SK-N-SH (cell line): ENCODE data around the gene DNASE1L2. TPM values are rescaled to one million over a fixed set of nuclear protein-coding genes. Genes with fewer than 3 reads are reported as not detected.

Source experiments
- CTCF ChIA-PET: fragments of 300-600, 350-600 bp; formaldehyde crosslinking; extraction: SDS; loops from one replicate; lab custom pipeline; 2021; lab: Yijun Ruan, JAX
- POLR2A ChIA-PET: fragments of 350-600 bp; sonication (Branson Sonifier 250); formaldehyde crosslinking; extraction: SDS; loops from one replicate; lab custom pipeline; 2020; ENCODE audit warnings: antibody characterized with exemption, inconsistent platforms; lab: Yijun Ruan, JAX
- DNase-seq: peaks from one replicate; pipeline ENCODE4 v3.0.0; 2012
- H2AFZ ChIP-seq: fragments of 200-600 bp; sonication (generic); 2 replicates; pipeline ENCODE4 v1.8.1; 2016; ENCODE audit warnings: antibody characterized with exemption, mild to moderate bottlenecking, low read depth
- H3F3A ChIP-seq: fragments of 200-600 bp; sonication (generic); replicated peaks from 2 replicates; pipeline ENCODE3; 2016; ENCODE audit warnings: antibody characterized with exemption, mild to moderate bottlenecking; ENCODE audit not compliant: insufficient read depth
- H3K27ac ChIP-seq, 2 experiments: fragments of 200-500 bp in 1 of 2; fragments of 200-600 bp in 1 of 2; sonication (Bioruptor generic) in 1 of 2; sonication (generic), shearing (Covaris generic) in 1 of 2; 2 replicates each; pipeline versions ENCODE4 v1.5.1 to v1.6.1; 2014 to 2016; ENCODE audit warnings: low read depth in 2 of 2, inconsistent platforms in 1 of 2, low read length in 1 of 2, mild to moderate bottlenecking in 1 of 2, mixed read lengths in 1 of 2
- H3K27me3 ChIP-seq: fragments of 200-600 bp; sonication (generic), shearing (Covaris generic); 2 replicates; pipeline ENCODE4 v1.6.1; 2016; ENCODE audit warnings: mixed run types; ENCODE audit not compliant: insufficient read depth
- H3K36me3 ChIP-seq, 2 experiments: fragments of 200-500 bp in 1 of 2; fragments of 200-600 bp in 1 of 2; sonication (Bioruptor generic) in 1 of 2; sonication (generic) in 1 of 2; replicated peaks in 1 of 2; 2 replicates each; pipeline versions ENCODE3 to v1.5.1; 2014 to 2016; ENCODE audit warnings: low read length in 1 of 2, mild to moderate bottlenecking in 1 of 2; ENCODE audit not compliant: insufficient read depth in 2 of 2, control insufficient read depth in 1 of 2
- H3K4me1 ChIP-seq, 2 experiments: fragments of 200-500 bp in 1 of 2; fragments of 200-600 bp in 1 of 2; sonication (Bioruptor generic) in 1 of 2; sonication (generic), shearing (Covaris generic) in 1 of 2; 2 replicates each; pipeline versions ENCODE4 v1.5.1 to v1.6.1; 2014 to 2016; ENCODE audit warnings: low read depth in 1 of 2, low read length in 1 of 2, mixed run types in 1 of 2; ENCODE audit not compliant: insufficient read depth in 2 of 2, control insufficient read depth in 1 of 2
- H3K4me2 ChIP-seq: fragments of 200-600 bp; sonication (generic), shearing (Covaris generic); 2 replicates; pipeline ENCODE4 v1.6.1; 2017; ENCODE audit warnings: mixed run types
- H3K4me3 ChIP-seq, 2 experiments: fragments of 200-500 bp in 1 of 2; fragments of 200-600 bp in 1 of 2; sonication (Bioruptor generic) in 1 of 2; sonication (generic), shearing (Covaris generic) in 1 of 2; 2 replicates each; pipeline versions ENCODE4 v1.5.1 to v1.8.1; 2014 to 2016; ENCODE audit warnings: low read depth in 2 of 2, inconsistent platforms in 1 of 2, low read length in 1 of 2, mild to moderate bottlenecking in 1 of 2, mixed read lengths in 1 of 2, moderate library complexity in 1 of 2
- H3K79me2 ChIP-seq: fragments of 200-600 bp; sonication (generic); 2 replicates; pipeline ENCODE4 v1.8.1; 2017; ENCODE audit warnings: mild to moderate bottlenecking; ENCODE audit not compliant: insufficient read depth
- H3K9ac ChIP-seq: fragments of 200-600 bp; sonication (generic); 2 replicates; pipeline ENCODE4 v1.6.1; 2017; ENCODE audit warnings: mixed run types
- H3K9me2 ChIP-seq: fragments of 200-600 bp; sonication (generic); 2 replicates; pipeline ENCODE4 v1.6.1; 2017; ENCODE audit warnings: mixed run types
- H3K9me3 ChIP-seq: fragments of 200-600 bp; sonication (generic); 2 replicates; pipeline ENCODE4 v1.6.1; 2017; ENCODE audit warnings: mixed run types, mild to moderate bottlenecking, moderate library complexity
- H4K20me1 ChIP-seq: fragments of 200-600 bp; sonication (generic); 2 replicates; pipeline ENCODE4 v1.6.1; 2017; ENCODE audit warnings: mild to moderate bottlenecking, mixed run types; ENCODE audit not compliant: insufficient read depth
- CHD2 ChIP-seq: fragments of 150-350 bp; IDR thresholded peaks from 2 replicates; pipeline ENCODE4 v1.6.1; 2018; ENCODE audit warnings: low read length; ENCODE audit not compliant: partially characterized antibody
- CTCF ChIP-seq: fragments of 200-600 bp; sonication (generic); IDR thresholded peaks from 2 replicates; pipeline ENCODE4 v1.6.1; 2017; ENCODE audit warnings: antibody characterized with exemption, mild to moderate bottlenecking, moderate library complexity
- EZH2phosphoT487 ChIP-seq: fragments of 200-600 bp; sonication (generic); IDR thresholded peaks from 2 replicates; pipeline ENCODE4 v1.6.1; 2017; ENCODE audit warnings: low read depth, mixed run types, mild to moderate bottlenecking, antibody characterized with exemption, moderate library complexity, borderline replicate concordance
- FOSL2 ChIP-seq: IDR thresholded peaks from 2 replicates; pipeline ENCODE4 v1.4.0; 2012; ENCODE audit warnings: low read depth, mild to moderate bottlenecking, moderate library complexity, borderline replicate concordance
- FOXJ3 ChIP-seq: sonication (generic); formaldehyde crosslinking; IDR thresholded peaks from 2 replicates; pipeline ENCODE4 v1.5.1; 2020; ENCODE audit warnings: mild to moderate bottlenecking, missing genetic modification reagents
- FOXM1 ChIP-seq: IDR thresholded peaks from 2 replicates; pipeline ENCODE4 v1.4.0; 2012; ENCODE audit warnings: low read depth, mild to moderate bottlenecking
- GATA2 ChIP-seq: sonication (generic); formaldehyde crosslinking; IDR thresholded peaks from 2 replicates; pipeline ENCODE4 v1.5.0; 2020; ENCODE audit warnings: mild to moderate bottlenecking, missing genetic modification reagents
- IRF3 ChIP-seq: fragments of 150-350 bp; IDR thresholded peaks from 2 replicates; pipeline ENCODE4 v1.6.1; 2016; ENCODE audit warnings: mild to moderate bottlenecking, low read depth, low read length
- JUND ChIP-seq: IDR thresholded peaks from 2 replicates; pipeline ENCODE4 v1.4.0; 2012
- MEF2A ChIP-seq: IDR thresholded peaks from 2 replicates; pipeline ENCODE4 v1.4.0; 2012; ENCODE audit warnings: low read depth, borderline replicate concordance
- PBX3 ChIP-seq: IDR thresholded peaks from 2 replicates; pipeline ENCODE4; 2012
- RCOR1 ChIP-seq: fragments of 150-350 bp; IDR thresholded peaks from 2 replicates; pipeline ENCODE4 v1.6.1; 2017; ENCODE audit warnings: antibody characterized with exemption, low read length
- RFX5 ChIP-seq: IDR thresholded peaks from 2 replicates; pipeline ENCODE4 v1.6.1; 2012; ENCODE audit warnings: mild to moderate bottlenecking, improper control_type of control experiment, low read length
- RXRA ChIP-seq: IDR thresholded peaks from 2 replicates; pipeline ENCODE4 v1.4.0; 2012; ENCODE audit warnings: low read depth, mild to moderate bottlenecking, borderline replicate concordance
- TAF1 ChIP-seq: IDR thresholded peaks from 2 replicates; pipeline ENCODE4 v1.6.1; 2012; ENCODE audit warnings: low read depth, mild to moderate bottlenecking, low read length, moderate library complexity, borderline replicate concordance
- TCF12 ChIP-seq: IDR thresholded peaks from 2 replicates; pipeline ENCODE4 v1.4.0; 2012
- TEAD4 ChIP-seq: IDR thresholded peaks from 2 replicates; pipeline ENCODE4 v1.4.0; 2012; ENCODE audit warnings: mild to moderate bottlenecking, borderline replicate concordance; ENCODE audit not compliant: insufficient read depth
- USF1 ChIP-seq: IDR thresholded peaks from 2 replicates; pipeline ENCODE4 v1.4.0; 2012; ENCODE audit warnings: low read depth, borderline replicate concordance
- WGBS: methylation state at CpG from one replicate; pipeline ENCODE4 v1.1.6; 2017; ENCODE audit warnings: low lambda C conversion rate; 5-methylcytosine and 5-hydroxymethylcytosine counted together
- polyA plus RNA-seq, 3 experiments: library from polyadenylated mRNA; depleted of rRNA; stranded (reverse); fragments of >200 nt; gene quantifications; 2 replicates each; pipeline ENCODE4 v1.2.3, GENCODE V29; 2012
- small RNA-seq, 7 experiments: library from RNA; depleted of rRNA; stranded (forward); fragments of <200 nt; gene quantifications; one replicate each; pipeline ENCODE3, GENCODE V24; 2012

The DNASE1L2 gene
- polyA plus RNA-seq, 1 of the 3 experiments (the other 2 are of a cell fraction), result 2.5 TPM

- H3K9me3 ChIP-seq, result no peaks in the 10 kb centered on the region
- H3K4me1 ChIP-seq, result no peaks in the 10 kb centered on the region
- H3K36me3 ChIP-seq, result peaks cover 0 to 3% of the 10 kb centered on the region in 2 experiments
- H3K4me2 ChIP-seq, result no peak overlapping the region
- CTCF ChIA-PET, result no interaction called here
- H3K27me3 ChIP-seq, result no peaks in the 10 kb centered on the region
- no peaks in the 10 kb centered on the region for H3K79me2 ChIP-seq
- no peak overlapping the region for H2AFZ ChIP-seq
- no peak overlapping the region for H3K27ac ChIP-seq
- WGBS, result 87% methylated on average over 32 of the region's 35 CpGs
- POLR2A ChIA-PET, result interaction anchor here (1.0 kb wide), 1 partner anchor 8 kb away, joined by 3 read pairs; no protein-coding TSS in a partner anchor
- DNase-seq, result no peak
- no peaks in the 10 kb centered on the region for H4K20me1 ChIP-seq
- no peak for TF ChIP-seq TAF1
- no peak for TF ChIP-seq FOSL2
- TF ChIP-seq RFX5, result no peak
- no peak for TF ChIP-seq RCOR1
- no peak for TF ChIP-seq TCF12
- TF ChIP-seq FOXM1, result no peak
- no peak for TF ChIP-seq EZH2phosphoT487
- no peak for TF ChIP-seq RXRA
- no peak for TF ChIP-seq PBX3
- no peak for TF ChIP-seq MEF2A
- no peak for TF ChIP-seq JUND
- no peak for TF ChIP-seq FOXJ3 (CRISPR knock-in tag)
- TF ChIP-seq TEAD4, result no peak
- no peak for TF ChIP-seq CHD2
- no peak for TF ChIP-seq USF1
- TF ChIP-seq IRF3, result no peak
- no peak for TF ChIP-seq GATA2 (CRISPR knock-in tag)
- TF ChIP-seq CTCF, result no peak
- H3K9me2 ChIP-seq, result no peaks in the 10 kb centered on the region
- H3K9ac ChIP-seq, result no peak overlapping the region
- H3K4me3 ChIP-seq, result no peak overlapping the region
- no peaks in the 10 kb centered on the region for H3F3A ChIP-seq
These were observed 51.8 kb downstream of the DNASE1L2 start for GRCh38 chr16:2287916-2288547.

Small RNA genes lying within 50 kb of the gene (small RNA-seq; reads per million reads assigned to genes)
- gene MIR3677, result 0 to 13.6 (median 2.2) reads per million in 7 experiments
- gene MIR4717, result 0 reads per million in 7 experiments

Other genes with a start within 250 kb of the DNASE1L2 start
- gene SYNGR3, start 246.5 kb upstream of the DNASE1L2 start, polyA plus RNA-seq (2012; rRNA removed), result 10.7 and 10.8 TPM in 2 replicates
- 38.1 and 47.8 TPM in 2 replicates for gene ZNF598, start 226.6 kb upstream of the DNASE1L2 start, polyA plus RNA-seq (2012; rRNA removed)
- 0.62 and 1.1 TPM in 2 replicates for gene NPW, start 216.7 kb upstream of the DNASE1L2 start, polyA plus RNA-seq (2012; rRNA removed)
- 45.2 and 53.8 TPM in 2 replicates for gene NHERF2, start 209.5 kb upstream of the DNASE1L2 start, polyA plus RNA-seq (2012; rRNA removed)
- gene NTHL1, start 188.6 kb upstream of the DNASE1L2 start, polyA plus RNA-seq (2012; rRNA removed), result 72.9 and 77.3 TPM in 2 replicates
- gene TSC2, start 188.5 kb upstream of the DNASE1L2 start, polyA plus RNA-seq (2012; rRNA removed), result 76.7 and 96.1 TPM in 2 replicates
- gene PKD1, start 100.5 kb upstream of the DNASE1L2 start, polyA plus RNA-seq (2012; rRNA removed), result 39.8 and 47.4 TPM in 2 replicates
- 14.3 and 19.5 TPM in 2 replicates for gene RAB26, start 87.8 kb upstream of the DNASE1L2 start, polyA plus RNA-seq (2012; rRNA removed)
- gene TRAF7, start 80.7 kb upstream of the DNASE1L2 start, polyA plus RNA-seq (2012; rRNA removed), result 69.9 and 73.0 TPM in 2 replicates
- 1.4 and 1.7 TPM in 2 replicates for gene CASKIN1, start 39.8 kb upstream of the DNASE1L2 start, polyA plus RNA-seq (2012; rRNA removed)
- 70.3 and 85.4 TPM in 2 replicates for gene MLST8, start 31.0 kb upstream of the DNASE1L2 start, polyA plus RNA-seq (2012; rRNA removed)
- gene BRICD5, start 25.6 kb upstream of the DNASE1L2 start, polyA plus RNA-seq (2012; rRNA removed), result 2.3 and 3.4 TPM in 2 replicates
- gene PGP, start 21.6 kb upstream of the DNASE1L2 start, polyA plus RNA-seq (2012; rRNA removed), result 10.3 and 10.8 TPM in 2 replicates
- gene E4F1, start 12.9 kb upstream of the DNASE1L2 start, polyA plus RNA-seq (2012; rRNA removed), result 33.0 and 34.0 TPM in 2 replicates
- 53.3 and 61.8 TPM in 2 replicates for gene ECI1, start 15.1 kb downstream of the DNASE1L2 start, polyA plus RNA-seq (2012; rRNA removed)
- gene RNPS1, start 31.7 kb downstream of the DNASE1L2 start, polyA plus RNA-seq (2012; rRNA removed), result 227 and 277 TPM in 2 replicates
- 6.9 and 9.9 TPM in 2 replicates for gene ABCA3, start 104.3 kb downstream of the DNASE1L2 start, polyA plus RNA-seq (2012; rRNA removed)
- 3.8 and 4.6 TPM in 2 replicates for gene CCNF, start 193.0 kb downstream of the DNASE1L2 start, polyA plus RNA-seq (2012; rRNA removed)
- gene TEDC2, start 223.7 kb downstream of the DNASE1L2 start, polyA plus RNA-seq (2012; rRNA removed), result 15.6 and 16.5 TPM in 2 replicates
- gene NTN3, start 234.9 kb downstream of the DNASE1L2 start, polyA plus RNA-seq (2012; rRNA removed), result 0.26 and 0.28 TPM in 2 replicates
- 5.6 and 6.7 TPM in 2 replicates for gene TBC1D24, start 238.7 kb downstream of the DNASE1L2 start, polyA plus RNA-seq (2012; rRNA removed)